K562 (cell line): Measurements from ENCODE around the gene C16orf96. TPM values are rescaled to one million over a fixed set of nuclear protein-coding genes. Genes with fewer than 3 reads are reported as not detected.

ENCODE experiments used
- ATAC-seq: fragments of 200-7000 bp; cut with Tn5 transposase; 3 replicates; pipeline ENCODE4 v1.9.1; 2020; ENCODE audit warnings: moderate library complexity
- BruUV-seq: library from RNA; stranded (reverse); fragments of 400-500 nt; replicated peaks from 2 replicates; lab custom pipeline; 2021; lab: Mats Ljungman, UMichigan
- CTCF ChIA-PET: fragments of 300-600 bp; formaldehyde crosslinking; extraction: SDS; loops from one replicate; lab custom pipeline; 2021; ENCODE audit warnings: low intra/inter-chr PET ratio; lab: Yijun Ruan, JAX
- POLR2A ChIA-PET: fragments of 300-600, 350-650 bp; sonication (Branson Sonifier 250); formaldehyde crosslinking; extraction: SDS; loops from one replicate; lab custom pipeline; 2021; ENCODE audit warnings: antibody characterized with exemption, inconsistent platforms; lab: Yijun Ruan, JAX
- DNase-seq, 4 experiments: peaks; one replicate each; pipeline versions ENCODE4 v3.0.0 to v3.0.0-alpha.2; 2011 to 2018; ENCODE audit warnings: low spot score in 3 of 4, mixed read lengths in 3 of 4; ENCODE audit errors: extremely low read depth in 1 of 4
- FAIRE-seq: peaks from 2 replicates; lab custom pipeline; 2011; peaks lifted over from hg19 to GRCh38; lab: Jason Lieb, UNC
- H2AFZ ChIP-seq: 2 replicates; pipeline ENCODE4 v1.6.0; 2011; ENCODE audit warnings: low read depth, low read length, control low read depth, inconsistent platforms
- H3K27ac ChIP-seq: fragments of 200-600 bp; 3 replicates; pipeline ENCODE4 v1.8.0; 2011; ENCODE audit warnings: low read depth, mild to moderate bottlenecking, control low read depth, inconsistent platforms, low read length, moderate library complexity, mixed read lengths; ENCODE audit errors: extremely low read depth
- H3K27me3 ChIP-seq, 2 experiments: fragments of 300-600 bp in 1 of 2; 2 replicates in 1 of 2; 3 replicates in 1 of 2; pipeline versions ENCODE4 v1.6.0 to v1.8.0; 2011; ENCODE audit warnings: inconsistent platforms in 2 of 2, low read length in 2 of 2, mild to moderate bottlenecking in 1 of 2, mixed read lengths in 1 of 2, moderate library complexity in 1 of 2; ENCODE audit not compliant: control insufficient read depth in 2 of 2, insufficient read depth in 2 of 2
- H3K36me3 ChIP-seq: fragments of 300-600 bp; 3 replicates; pipeline ENCODE4 v1.8.0; 2011; ENCODE audit warnings: mild to moderate bottlenecking, low read length, inconsistent platforms; ENCODE audit not compliant: control insufficient read depth, insufficient read depth
- H3K4me1 ChIP-seq, 2 experiments: fragments of 200-600 bp in 1 of 2; replicated peaks in 1 of 2; 2 replicates in 1 of 2; 3 replicates in 1 of 2; pipeline versions ENCODE4 v1.5.1 to v1.8.0; 2011; ENCODE audit warnings: inconsistent platforms in 2 of 2, low read length in 2 of 2, mild to moderate bottlenecking in 1 of 2, mixed read lengths in 1 of 2, moderate library complexity in 1 of 2; ENCODE audit not compliant: control insufficient read depth in 2 of 2, insufficient read depth in 2 of 2
- H3K4me2 ChIP-seq: 2 replicates; pipeline ENCODE4 v1.6.1; 2011; ENCODE audit warnings: low read length, control low read depth, inconsistent platforms, mixed read lengths; ENCODE audit not compliant: insufficient read depth
- H3K4me3 ChIP-seq: fragments of 200-600 bp; sonication (generic), shearing (Covaris generic); 2 replicates; pipeline ENCODE4 v1.5.1; 2016; ENCODE audit warnings: control low read depth, inconsistent platforms
- H3K79me2 ChIP-seq: fragments of 200-600 bp; 3 replicates; pipeline ENCODE4 v1.8.0; 2011; ENCODE audit warnings: low read length, inconsistent platforms; ENCODE audit not compliant: control insufficient read depth, insufficient read depth
- H3K9ac ChIP-seq, 2 experiments: 2 replicates each; pipeline versions ENCODE4 v1.6.0 to v1.6.1; 2011; ENCODE audit warnings: low read depth in 2 of 2, low read length in 2 of 2, control low read depth in 1 of 2, inconsistent platforms in 1 of 2, mild to moderate bottlenecking in 1 of 2, mixed read lengths in 1 of 2; ENCODE audit not compliant: insufficient read depth in 1 of 2
- H3K9me1 ChIP-seq: one replicate; pipeline ENCODE4 v1.6.0; 2011; ENCODE audit warnings: inconsistent platforms, mild to moderate bottlenecking, low read length, moderate library complexity; ENCODE audit not compliant: control insufficient read depth, insufficient read depth
- H3K9me3 ChIP-seq: replicated peaks from 2 replicates; pipeline ENCODE4 v1.5.1; 2011; ENCODE audit warnings: low read depth, low read length, inconsistent platforms; ENCODE audit not compliant: control insufficient read depth, insufficient read depth
- H4K20me1 ChIP-seq: replicated peaks from 2 replicates; pipeline ENCODE4 v1.6.1; 2011; ENCODE audit warnings: low read length, inconsistent platforms, mixed read lengths; ENCODE audit not compliant: control insufficient read depth, insufficient read depth
- BRD9 ChIP-seq: fragments of 450-650 bp; IDR thresholded peaks from 2 replicates; pipeline ENCODE4 v1.6.1; 2018; ENCODE audit warnings: low read depth; ENCODE audit not compliant: partially characterized antibody
- BRF1 ChIP-seq: IDR thresholded peaks from 3 replicates; pipeline ENCODE4 v1.6.1; 2011; ENCODE audit warnings: borderline replicate concordance, mild to moderate bottlenecking; ENCODE audit not compliant: insufficient read length; ENCODE audit errors: extremely low read depth
- CHCHD3 ChIP-seq: fragments of 250-450 bp; sonication (Bioruptor Pico); IDR thresholded peaks from 2 replicates; pipeline ENCODE4 v2.1.2; 2022; ENCODE audit warnings: mild to moderate bottlenecking
- KLF13 ChIP-seq: fragments of 450-650 bp; IDR thresholded peaks from 2 replicates; pipeline ENCODE4 v1.6.1; 2016; ENCODE audit warnings: missing genetic modification characterization, low read depth, mild to moderate bottlenecking, missing compliant biosample characterization, moderate library complexity, borderline replicate concordance
- MEF2A ChIP-seq: IDR thresholded peaks from 2 replicates; pipeline ENCODE4 v1.6.1; 2011; ENCODE audit warnings: low read depth, mild to moderate bottlenecking, low read length, moderate library complexity; ENCODE audit not compliant: control insufficient read depth
- RBM17 ChIP-seq: fragments of 200-400 bp; formaldehyde crosslinking; IDR thresholded peaks from 2 replicates; pipeline ENCODE4 v1.6.1; 2017; ENCODE audit warnings: low read depth, mild to moderate bottlenecking, low read length, borderline replicate concordance
- ZC3H11A ChIP-seq: IDR thresholded peaks from 2 replicates; pipeline ENCODE4 v1.6.1; 2012; ENCODE audit warnings: low read depth, low read length, improper control_type of control experiment
- ZFX ChIP-seq: sonication (generic); formaldehyde crosslinking; IDR thresholded peaks from 2 replicates; pipeline ENCODE4 v1.8.0; 2022; ENCODE audit warnings: mild to moderate bottlenecking, missing genetic modification reagents, moderate library complexity
- ZNF253 ChIP-seq: fragments of 250-450 bp; sonication (Bioruptor Pico); conservative IDR thresholded peaks from 2 replicates; pipeline ENCODE4 v1.6.1; 2021; ENCODE audit warnings: mild to moderate bottlenecking
- WGBS: fragments of 100-300 bp; shearing (Covaris generic); methylation state at CpG from one replicate; pipeline ENCODE4 v1.1.6; 2016; ENCODE audit warnings: low coverage, mixed read lengths; ENCODE audit not compliant: insufficient coverage; ENCODE audit errors: missing lambda C conversion rate; 5-methylcytosine and 5-hydroxymethylcytosine counted together
- in situ Hi-C: fragments of 300-500 bp; cut with MboI; formaldehyde crosslinking; loops from 4 replicates; pipeline ENCODE4 v1.15.0; 2018; ENCODE audit warnings: inconsistent platforms, mixed read lengths
- intact Hi-C: fragments of 100-400 bp; cut with micrococcal nuclease; formaldehyde crosslinking; loops from 2 replicates; pipeline ENCODE4 v1.14.2; 2022
- polyA plus RNA-seq, 8 experiments: library from polyadenylated mRNA; depleted of rRNA in 4 of 8; stranded (reverse) in 5 of 8; unstranded in 3 of 8; fragments of >200 nt; fragmentation: Nextera tagmentation in 2 of 8; fragmentation: Illumina TruSeq in 1 of 8; extraction: Ambion mirVana in 2 of 8; extraction: Trizol in 1 of 8; gene quantifications; 2 replicates each; pipeline versions ENCODE4 v1.2.1 to v1.2.3, GENCODE V29; 2011 to 2014; ENCODE audit warnings: inconsistent platforms in 1 of 8, missing spikeins in 1 of 8
- total RNA-seq, 7 experiments: library from RNA; depleted of rRNA in 6 of 7; stranded (reverse); fragments of >200 nt in 6 of 7; fragmentation: Illumina TruSeq in 2 of 7; extraction: Trizol in 2 of 7; gene quantifications; 2 replicates each; pipeline versions ENCODE4 v1.2.1 to v1.2.3, GENCODE V29; 2011 to 2021; ENCODE audit warnings: low replicate concordance in 1 of 7
- TF ChIP-seq, protein P1 (sequence below): fragments of 450-650 bp; formaldehyde crosslinking; IDR thresholded peaks from 2 replicates; pipeline ENCODE4 v1.4.0; 2020; ENCODE audit warnings: mild to moderate bottlenecking, mixed read lengths
- TF ChIP-seq, protein P2 (sequence below): sonication (generic); formaldehyde crosslinking; IDR thresholded peaks from 2 replicates; pipeline ENCODE4 v1.8.1; 2023; ENCODE audit warnings: mild to moderate bottlenecking, missing genetic modification reagents

The C16orf96 gene
- total and polyA plus RNA-seq, 9 of the 15 experiments (the other 6 are each of a cell fraction or from before 2014, with no cell fraction given): not detected

DNA sequence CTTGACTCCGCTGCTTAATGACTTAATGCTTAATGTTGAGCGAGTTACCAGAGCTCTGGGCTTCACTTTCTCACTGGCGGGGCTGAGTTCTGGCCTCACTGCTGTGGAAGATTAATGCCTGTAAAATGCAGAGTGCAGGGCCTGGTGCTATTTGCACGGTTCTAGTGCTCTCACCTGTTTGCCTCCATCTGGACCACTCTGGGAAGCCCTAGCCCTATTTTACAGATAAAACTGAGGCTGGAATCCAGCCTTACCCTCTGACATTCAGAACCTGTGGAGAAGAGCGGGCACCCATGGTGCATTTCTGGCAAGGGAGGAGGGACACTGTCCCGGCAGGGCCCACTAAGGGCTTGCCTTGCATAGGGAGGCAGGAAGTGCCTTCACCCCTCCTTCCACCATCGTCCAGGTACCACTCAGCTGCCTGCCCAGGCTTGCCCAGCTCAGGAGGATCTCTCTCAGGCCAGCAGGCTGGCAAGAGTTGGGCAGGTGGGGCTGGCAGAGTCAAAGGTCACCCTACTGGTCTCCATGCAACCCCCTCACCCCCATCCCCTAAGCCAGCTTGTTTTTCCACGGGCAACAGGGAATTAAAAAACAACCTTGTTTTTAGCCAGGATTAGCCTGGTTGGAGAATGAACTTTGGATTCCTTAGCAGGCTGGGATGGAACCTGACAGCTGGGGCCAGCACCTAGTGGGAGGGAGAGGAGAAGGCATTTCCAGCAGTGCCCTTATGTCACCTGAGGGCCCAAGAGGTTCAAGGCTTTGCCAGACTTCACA is 62.7 kb downstream of the C16orf96 start:
- Histone ChIP-seq H3K27me3 (no peaks in the 10 kb centered on the region), H3K27ac (peak overlapping the region; percentile 99; the same call in 2 of the 3 replicates), H2AFZ (0 out of 2 replicates have a peak overlapping the region, but pooled peaks have one; percentile 78), H3K4me3 (no peak overlapping the region), H4K20me1 (peaks cover under 1% of the 10 kb centered on the region; the same call in 1 of the 2 replicates), H3K9me1 (no peaks in the 10 kb centered on the region), H3K4me1 (peaks cover 24 to 49% of the 10 kb centered on the region in 2 experiments), H3K4me2 (peak overlapping the region; percentile 81; the same call in 1 of the 2 replicates), H3K36me3 (no peaks in the 10 kb centered on the region), H3K9ac (peak overlapping the region; percentile 68 to 98; a peak in 3 of 4 replicates), H3K9me3 (no peaks in the 10 kb centered on the region), H3K79me2 (peaks cover 18% of the 10 kb centered on the region)
- ChIA-PET CTCF (no interaction called here), POLR2A (interaction anchor here (0.6 to 1.5 kb wide), 5 partner anchors 8 to 155 kb away, joined by 3 to 5 read pairs (median 4); no protein-coding TSS in a partner anchor)
- TF ChIP-seq BRD9 (no peak), ZNF253 (CRISPR knock-in tag) (no peak), CHCHD3 (CRISPR knock-in tag) (no peak), KLF13 (no peak), ZC3H11A (no peak), RBM17 (no peak), BRF1 (no peak), ZFX (CRISPR knock-in tag) (peak; percentile 7), MEF2A (no peak)
- TF ChIP-seq, protein P1, sequence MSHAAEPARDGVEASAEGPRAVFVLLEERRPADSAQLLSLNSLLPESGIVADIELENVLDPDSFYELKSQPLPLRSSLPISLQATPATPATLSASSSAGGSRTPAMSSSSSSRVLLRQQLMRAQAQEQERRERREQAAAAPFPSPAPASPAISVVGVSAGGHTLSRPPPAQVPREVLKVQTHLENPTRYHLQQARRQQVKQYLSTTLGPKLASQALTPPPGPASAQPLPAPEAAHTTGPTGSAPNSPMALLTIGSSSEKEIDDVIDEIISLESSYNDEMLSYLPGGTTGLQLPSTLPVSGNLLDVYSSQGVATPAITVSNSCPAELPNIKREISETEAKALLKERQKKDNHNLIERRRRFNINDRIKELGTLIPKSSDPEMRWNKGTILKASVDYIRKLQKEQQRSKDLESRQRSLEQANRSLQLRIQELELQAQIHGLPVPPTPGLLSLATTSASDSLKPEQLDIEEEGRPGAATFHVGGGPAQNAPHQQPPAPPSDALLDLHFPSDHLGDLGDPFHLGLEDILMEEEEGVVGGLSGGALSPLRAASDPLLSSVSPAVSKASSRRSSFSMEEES (CRISPR knock-in tag): no peak
- TF ChIP-seq, protein P2, sequence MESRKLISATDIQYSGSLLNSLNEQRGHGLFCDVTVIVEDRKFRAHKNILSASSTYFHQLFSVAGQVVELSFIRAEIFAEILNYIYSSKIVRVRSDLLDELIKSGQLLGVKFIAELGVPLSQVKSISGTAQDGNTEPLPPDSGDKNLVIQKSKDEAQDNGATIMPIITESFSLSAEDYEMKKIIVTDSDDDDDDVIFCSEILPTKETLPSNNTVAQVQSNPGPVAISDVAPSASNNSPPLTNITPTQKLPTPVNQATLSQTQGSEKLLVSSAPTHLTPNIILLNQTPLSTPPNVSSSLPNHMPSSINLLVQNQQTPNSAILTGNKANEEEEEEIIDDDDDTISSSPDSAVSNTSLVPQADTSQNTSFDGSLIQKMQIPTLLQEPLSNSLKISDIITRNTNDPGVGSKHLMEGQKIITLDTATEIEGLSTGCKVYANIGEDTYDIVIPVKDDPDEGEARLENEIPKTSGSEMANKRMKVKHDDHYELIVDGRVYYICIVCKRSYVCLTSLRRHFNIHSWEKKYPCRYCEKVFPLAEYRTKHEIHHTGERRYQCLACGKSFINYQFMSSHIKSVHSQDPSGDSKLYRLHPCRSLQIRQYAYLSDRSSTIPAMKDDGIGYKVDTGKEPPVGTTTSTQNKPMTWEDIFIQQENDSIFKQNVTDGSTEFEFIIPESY (CRISPR knock-in tag): 0 out of 2 replicates have a peak, but pooled peaks have one; percentile 45
- FAIRE-seq (no peak), ATAC-seq (no peak), DNase-seq (no peak)
- 72% methylated on average over 6 of the region's 8 CpGs for WGBS
- in situ Hi-C loops: no loop called here
- BruUV-seq: no TSS peak
- intact Hi-C loops: no loop called here
